Kidney (tissue), 14 donors: ENCODE results near the gene FABP2. TPM values are rescaled to one million over a fixed set of nuclear protein-coding genes. Genes with fewer than 3 reads are reported as not detected.

ENCODE experiments used
- DNase-seq, 5 donors: peaks; one replicate each; pipeline ENCODE4 v3.0.0-alpha.2; 2013 to 2020
- FAIRE-seq: peaks from 2 replicates; lab custom pipeline; 2012; peaks lifted over from hg19 to GRCh38; lab: Jason Lieb, UNC
- H3K27ac ChIP-seq, 2 donors: one replicate each; pipeline ENCODE4 v1.7.0; 2013; ENCODE audit warnings: low read depth in 2 of 2, low read length in 2 of 2, inconsistent platforms in 1 of 2
- H3K27me3 ChIP-seq: one replicate; pipeline ENCODE4 v1.7.1; 2013; ENCODE audit warnings: low read length, inconsistent platforms; ENCODE audit not compliant: control insufficient read depth, insufficient read depth
- H3K36me3 ChIP-seq, 3 donors: one replicate each; pipeline versions ENCODE4 v1.7.0 to v1.7.1; 2013; ENCODE audit warnings: low read length in 3 of 3, control low read depth in 1 of 3, inconsistent platforms in 1 of 3; ENCODE audit not compliant: insufficient read depth in 3 of 3, control insufficient read depth in 2 of 3
- H3K4me1 ChIP-seq, 3 donors: one replicate each; pipeline versions ENCODE4 v1.7.0 to v1.7.1; 2013; ENCODE audit warnings: low read length in 3 of 3, inconsistent platforms in 1 of 3, low read depth in 1 of 3; ENCODE audit not compliant: control insufficient read depth in 2 of 3, insufficient read depth in 2 of 3
- H3K4me3 ChIP-seq, 3 donors: one replicate each; pipeline versions ENCODE4 v1.7.0 to v1.8.1; 2013; ENCODE audit warnings: low read length in 3 of 3, control low read depth in 1 of 3, inconsistent platforms in 1 of 3
- H3K9ac ChIP-seq, 3 donors: one replicate each; pipeline versions ENCODE4 v1.7.0 to v1.7.1; 2013; ENCODE audit warnings: low read length in 3 of 3, control low read depth in 1 of 3, inconsistent platforms in 1 of 3
- H3K9me3 ChIP-seq, 3 donors: one replicate each; pipeline versions ENCODE4 v1.7.0 to v1.7.1; 2013; ENCODE audit warnings: low read length in 3 of 3, control low read depth in 1 of 3, inconsistent platforms in 1 of 3; ENCODE audit not compliant: control insufficient read depth in 2 of 3, insufficient read depth in 1 of 3
- CTCF ChIP-seq: IDR thresholded peaks from 3 replicates; pipeline ENCODE4 v1.5.1; 2012; ENCODE audit warnings: mild to moderate bottlenecking, moderate library complexity, borderline replicate concordance; ENCODE audit not compliant: insufficient read depth; ENCODE audit errors: extremely low read depth
- intact Hi-C: fragments of 100-400 bp; cut with DNase I; formaldehyde crosslinking; loops from one replicate; pipeline ENCODE4 v1.11.1; 2022
- polyA plus RNA-seq: library from polyadenylated mRNA; stranded (reverse); fragments of 350-450 nt; fragmentation: Illumina TruSeq; extraction: RNeasy Lipid Tissue Mini Kit (QIAGEN cat#74804); gene quantifications from one replicate; pipeline ENCODE4 v1.2.3, GENCODE V29; 2014; ENCODE audit warnings: low read depth, low replicate concordance; ENCODE audit not compliant: insufficient read depth
- total RNA-seq: library from RNA; stranded (reverse); fragmentation: NEBNext Ultra II Directional; extraction: Animal tissue kit (Norgen Biotek cat#: 25700); gene quantifications from one replicate; pipeline ENCODE4 v1.2.1, GENCODE V29; 2021
- donor health status: control.
- donor health status: control.
- donor health status: control.
- donor health status: control.
- donor health status: control.
- donor health status: DM: yes; HTN: yes; CAD: no.
- donor health status: Normal renal cell carcinoma (clear cell type).

The FABP2 gene
- total and polyA plus RNA-seq, 2 donors from 2014 or later = not detected

- peak overlapping the region; percentile 90 to 97 for H3K27ac ChIP-seq
- no peak for TF ChIP-seq CTCF
- H3K4me1 ChIP-seq = peaks cover 0 to 10% (median 6%) of the 10 kb centered on the region in 3 donors
- peaks cover 0 to 3% (median 0%) of the 10 kb centered on the region in 3 donors for H3K36me3 ChIP-seq
- intact Hi-C loops = no loop called here
- FAIRE-seq (no peak), DNase-seq (peak in 2 of 5 donors; percentile 16 to 30)
- no peaks in the 10 kb centered on the region for H3K9me3 ChIP-seq
- H3K27me3 ChIP-seq = no peaks in the 10 kb centered on the region
- H3K9ac ChIP-seq = peak overlapping the region; percentile 80 to 98 (median 92)
- H3K4me3 ChIP-seq = peak overlapping the region; percentile 90 to 97 (median 91)
These were observed 22.7 kb downstream of the FABP2 start for GRCh38 chr4:119299260-119299671.

- FAIRE-seq (no peak), DNase-seq (no peak)
- H3K36me3 ChIP-seq = peaks cover under 1 to 6% (median 5%) of the 10 kb centered on the region in 3 donors
- no peaks in the 10 kb centered on the region for H3K27me3 ChIP-seq
- intact Hi-C loops = no loop called here
- TF ChIP-seq CTCF = no peak
- no peak overlapping the region for H3K27ac ChIP-seq
- H3K4me1 ChIP-seq = peaks cover 0 to 10% (median 6%) of the 10 kb centered on the region in 3 donors
- no peak overlapping the region for H3K4me3 ChIP-seq
- no peak overlapping the region for H3K9ac ChIP-seq
- H3K9me3 ChIP-seq = no peaks in the 10 kb centered on the region
These were observed 24.1 kb downstream of the FABP2 start for GRCh38 chr4:119297795-119298194.

- H3K4me1 ChIP-seq = peaks cover 0 to 10% (median 6%) of the 10 kb centered on the region in 3 donors
- no peaks in the 10 kb centered on the region for H3K27me3 ChIP-seq
- no peak overlapping the region for H3K9ac ChIP-seq
- DNase-seq (no peak), FAIRE-seq (no peak)
- no peak overlapping the region for H3K27ac ChIP-seq
- no peaks in the 10 kb centered on the region for H3K9me3 ChIP-seq
- peaks cover 4 to 13% (median 10%) of the 10 kb centered on the region in 3 donors for H3K36me3 ChIP-seq
- no peak overlapping the region for H3K4me3 ChIP-seq
- no peak for TF ChIP-seq CTCF
- intact Hi-C loops = no loop called here
These were observed 25.6 kb downstream of the FABP2 start for GRCh38 chr4:119296356-119296755.

- Histone ChIP-seq H3K4me3 (no peak overlapping the region), H3K9ac (no peak overlapping the region), H3K36me3 (peaks cover 4 to 13% (median 8%) of the 10 kb centered on the region in 3 donors), H3K4me1 (no peaks in the 10 kb centered on the region), H3K27ac (no peak overlapping the region), H3K27me3 (no peaks in the 10 kb centered on the region), H3K9me3 (no peaks in the 10 kb centered on the region)
- no peak for FAIRE-seq
- DNase-seq = no peak
- TF ChIP-seq CTCF = no peak
- intact Hi-C loops = no loop called here
These were observed 31.3 kb downstream of the FABP2 start for GRCh38 chr4:119290598-119290997.
